Endothelial cell (in vitro differentiated cells): ENCODE measurements around the gene SETD2. TPM values are rescaled to one million over a fixed set of nuclear protein-coding genes. Genes with fewer than 3 reads are reported as not detected.

Source experiments
- DNase-seq: peaks from one replicate; pipeline ENCODE4 v3.0.0; 2021; ENCODE audit warnings: low spot score
- H3K27ac Mint-ChIP-seq: one replicate; pipeline ENCODE4 v1.8.0; 2021; ENCODE audit warnings: mixed read lengths, inconsistent platforms; ENCODE audit not compliant: unreplicated experiment
- H3K27me3 Mint-ChIP-seq: one replicate; pipeline ENCODE4 v1.8.0; 2021; ENCODE audit warnings: mild to moderate bottlenecking, moderate library complexity, mixed read lengths, inconsistent platforms; ENCODE audit not compliant: unreplicated experiment
- H3K36me3 Mint-ChIP-seq: one replicate; pipeline ENCODE4 v1.8.0; 2021; ENCODE audit warnings: mild to moderate bottlenecking, low read depth, mixed read lengths, inconsistent platforms; ENCODE audit not compliant: unreplicated experiment
- H3K4me1 Mint-ChIP-seq: one replicate; pipeline ENCODE4 v1.8.0; 2021; ENCODE audit warnings: mild to moderate bottlenecking, mixed read lengths, inconsistent platforms; ENCODE audit not compliant: unreplicated experiment
- H3K4me3 Mint-ChIP-seq: one replicate; pipeline ENCODE4 v1.8.0; 2021; ENCODE audit warnings: mild to moderate bottlenecking, mixed read lengths, inconsistent platforms; ENCODE audit not compliant: unreplicated experiment
- H3K9me3 Mint-ChIP-seq: one replicate; pipeline ENCODE4 v1.8.0; 2021; ENCODE audit warnings: mixed read lengths, inconsistent platforms; ENCODE audit not compliant: unreplicated experiment
- CTCF ChIP-seq: fragments of 200-600 bp; sonication (generic); IDR thresholded peaks from one replicate; pipeline ENCODE4 v1.5.0; 2021; ENCODE audit warnings: antibody characterized with exemption; ENCODE audit not compliant: unreplicated experiment
- total RNA-seq: library from RNA; stranded (reverse); fragmentation: NEBNext Ultra II Directional; extraction: Animal tissue kit (Norgen Biotek cat#: 25700); gene quantifications from one replicate; pipeline ENCODE4 v1.2.1, GENCODE V29; 2021; ENCODE audit not compliant: unreplicated experiment

The SETD2 gene
- total RNA-seq, 1 donor from 2014 or later, result 51.4 TPM

- peaks cover 28% of the 10 kb centered on the region for H3K36me3 Mint-ChIP-seq
- no peak overlapping the region for H3K27ac Mint-ChIP-seq
- peaks cover 28% of the 10 kb centered on the region for H3K4me1 Mint-ChIP-seq
- peak overlapping the region; percentile 14 for H3K4me3 Mint-ChIP-seq
- no peak for DNase-seq
- peaks cover 5% of the 10 kb centered on the region for H3K27me3 Mint-ChIP-seq
- H3K9me3 Mint-ChIP-seq, result no peaks in the 10 kb centered on the region
- TF ChIP-seq CTCF, result no peak
Observed at GRCh38 chr3:46968783-46969428, 195.0 kb downstream of the SETD2 start.

- TF ChIP-seq CTCF, result no peak
- Mint-ChIP-seq H3K27ac (no peak overlapping the region), H3K27me3 (peaks cover 5% of the 10 kb centered on the region), H3K4me1 (peaks cover 21% of the 10 kb centered on the region), H3K4me3 (peak overlapping the region; percentile 13), H3K36me3 (peaks cover 33% of the 10 kb centered on the region), H3K9me3 (no peaks in the 10 kb centered on the region)
- DNase-seq, result no peak
Observed at GRCh38 chr3:46966811-46967210, 197.1 kb downstream of the SETD2 start.

Other genes with a start within 250 kb of the SETD2 start
- gene CCDC12, start 187.4 kb downstream of the SETD2 start, total RNA-seq, result 36.3 TPM
- gene NBEAL2, start 184.4 kb downstream of the SETD2 start, total RNA-seq, result 202 TPM
- gene KIF9, start 118.7 kb upstream of the SETD2 start, total RNA-seq, result 12.1 TPM
- 41.8 TPM for gene KLHL18, start 118.8 kb upstream of the SETD2 start, total RNA-seq
- gene PTPN23, start 216.9 kb upstream of the SETD2 start, total RNA-seq, result 47.8 TPM